GM12865 (cell line): ENCODE results near the gene MAGI2.

Source experiments
- DNase-seq: peaks from one replicate; pipeline ENCODE4 v3.0.0; 2010; ENCODE audit warnings: low read depth
- H3K4me3 ChIP-seq: 2 replicates; pipeline ENCODE4 v1.5.1; 2011; ENCODE audit warnings: mild to moderate bottlenecking, low read depth, low read length, control low read depth
- CTCF ChIP-seq: IDR thresholded peaks from 2 replicates; pipeline ENCODE4 v1.5.1; 2011; ENCODE audit warnings: low read length, control low read depth, low read depth, inconsistent platforms; ENCODE audit not compliant: insufficient read depth; ENCODE audit errors: missing control alignments

MAGI2 gene

GRCh38 chr7:78702770-78703169 lies 750.7 kb downstream of the MAGI2 start:
- TF ChIP-seq CTCF: no peak
- H3K4me3 ChIP-seq: no peak overlapping the region
- no peak for DNase-seq

GRCh38 chr7:78695826-78696225 lies 757.6 kb downstream of the MAGI2 start:
- DNase-seq: no peak
- H3K4me3 ChIP-seq: no peak overlapping the region
- TF ChIP-seq CTCF: no peak

- DNase-seq: no peak
- H3K4me3 ChIP-seq: no peak overlapping the region
- TF ChIP-seq CTCF: no peak
Measured at GRCh38 chr7:78691584-78691983, 761.9 kb downstream of the MAGI2 start.

- no peak overlapping the region for H3K4me3 ChIP-seq
- no peak for TF ChIP-seq CTCF
- DNase-seq: no peak
Measured at GRCh38 chr7:78690174-78690573, 763.3 kb downstream of the MAGI2 start.

- TF ChIP-seq CTCF: no peak
Measured at GRCh38 chr7:78688376-78688775, 765.1 kb downstream of the MAGI2 start.

GRCh38 chr7:78686189-78686588 lies 767.3 kb downstream of the MAGI2 start:
- no peak for TF ChIP-seq CTCF
- H3K4me3 ChIP-seq: no peak overlapping the region
- DNase-seq: no peak

More at GRCh38 chr7:78688376-78688775, 765.1 kb downstream of the MAGI2 start:
- H3K4me3 ChIP-seq: no peak overlapping the region
- DNase-seq: no peak

GRCh38 chr7:78684201-78684600 lies 769.3 kb downstream of the MAGI2 start:
- TF ChIP-seq CTCF: no peak
- no peak for DNase-seq

More at GRCh38 chr7:78684201-78684600, 769.3 kb downstream of the MAGI2 start:
- no peak overlapping the region for H3K4me3 ChIP-seq
